D721Med (cell line): Measurements from ENCODE around the gene OTULINL.
A peak's percentile ranks its signal among the peaks of the same experiment; 100 is the strongest.

Experiments used
- DNase-seq: peaks from one replicate; pipeline ENCODE4 v3.0.0; 2011; ENCODE audit warnings: low spot score; ENCODE audit not compliant: insufficient read length
- FAIRE-seq: peaks from 2 replicates; lab custom pipeline; 2011; peaks lifted over from hg19 to GRCh38; lab: Jason Lieb, UNC
- TF ChIP-seq, protein P1 (sequence below): IDR thresholded peaks from 2 replicates; pipeline ENCODE4 v1.5.1; 2012; ENCODE audit warnings: mild to moderate bottlenecking, control low read depth; ENCODE audit not compliant: insufficient read depth; ENCODE audit errors: missing control alignments

Gene OTULINL

DNA sequence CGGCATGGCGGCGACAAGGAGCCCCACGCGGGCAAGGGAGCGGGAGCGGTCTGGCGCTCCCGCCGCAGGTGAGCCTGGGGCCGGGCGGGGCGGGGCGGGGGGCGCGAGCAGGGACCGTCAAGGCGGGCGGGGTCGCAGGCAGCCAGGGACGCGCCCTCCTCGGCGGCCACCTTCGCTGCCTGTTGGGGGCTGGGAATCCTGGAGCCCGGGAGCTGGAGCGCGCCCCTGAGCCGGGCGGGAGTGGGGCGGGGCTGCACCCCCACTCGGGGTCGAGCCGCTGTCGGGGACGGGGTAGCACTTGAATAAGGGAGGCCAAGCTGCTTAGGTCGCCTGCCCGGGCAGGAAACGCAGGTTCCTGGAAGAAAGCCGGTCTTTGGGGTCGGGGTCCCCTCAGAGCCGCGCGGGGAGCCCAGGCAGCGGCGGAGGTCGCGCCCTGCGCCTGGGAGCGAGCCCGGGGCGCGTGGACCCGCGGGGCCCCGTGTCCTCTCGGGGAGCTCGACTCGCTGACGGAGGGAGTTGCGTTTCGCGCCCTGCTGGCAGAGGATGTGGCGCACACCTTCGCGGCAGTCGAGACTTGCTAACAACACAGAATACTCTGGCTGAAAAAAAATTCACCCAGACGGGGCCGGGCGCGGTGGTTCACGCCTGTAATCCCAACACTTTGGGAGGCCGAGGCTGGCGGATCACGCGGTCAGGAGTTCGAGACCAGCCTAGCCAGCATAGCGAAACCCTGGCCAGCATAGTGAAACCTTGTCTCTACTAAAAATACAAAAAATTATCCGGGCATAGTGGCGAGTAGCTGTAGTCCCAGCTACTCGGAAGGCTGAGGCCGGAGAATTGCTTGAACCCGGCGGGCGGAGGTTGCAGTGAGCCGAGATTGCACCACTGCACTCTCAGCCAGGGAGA lies 552 bp downstream of the OTULINL start:
- TF ChIP-seq, protein P1, sequence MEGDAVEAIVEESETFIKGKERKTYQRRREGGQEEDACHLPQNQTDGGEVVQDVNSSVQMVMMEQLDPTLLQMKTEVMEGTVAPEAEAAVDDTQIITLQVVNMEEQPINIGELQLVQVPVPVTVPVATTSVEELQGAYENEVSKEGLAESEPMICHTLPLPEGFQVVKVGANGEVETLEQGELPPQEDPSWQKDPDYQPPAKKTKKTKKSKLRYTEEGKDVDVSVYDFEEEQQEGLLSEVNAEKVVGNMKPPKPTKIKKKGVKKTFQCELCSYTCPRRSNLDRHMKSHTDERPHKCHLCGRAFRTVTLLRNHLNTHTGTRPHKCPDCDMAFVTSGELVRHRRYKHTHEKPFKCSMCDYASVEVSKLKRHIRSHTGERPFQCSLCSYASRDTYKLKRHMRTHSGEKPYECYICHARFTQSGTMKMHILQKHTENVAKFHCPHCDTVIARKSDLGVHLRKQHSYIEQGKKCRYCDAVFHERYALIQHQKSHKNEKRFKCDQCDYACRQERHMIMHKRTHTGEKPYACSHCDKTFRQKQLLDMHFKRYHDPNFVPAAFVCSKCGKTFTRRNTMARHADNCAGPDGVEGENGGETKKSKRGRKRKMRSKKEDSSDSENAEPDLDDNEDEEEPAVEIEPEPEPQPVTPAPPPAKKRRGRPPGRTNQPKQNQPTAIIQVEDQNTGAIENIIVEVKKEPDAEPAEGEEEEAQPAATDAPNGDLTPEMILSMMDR: peak; percentile 9
- no peak for FAIRE-seq

DNA sequence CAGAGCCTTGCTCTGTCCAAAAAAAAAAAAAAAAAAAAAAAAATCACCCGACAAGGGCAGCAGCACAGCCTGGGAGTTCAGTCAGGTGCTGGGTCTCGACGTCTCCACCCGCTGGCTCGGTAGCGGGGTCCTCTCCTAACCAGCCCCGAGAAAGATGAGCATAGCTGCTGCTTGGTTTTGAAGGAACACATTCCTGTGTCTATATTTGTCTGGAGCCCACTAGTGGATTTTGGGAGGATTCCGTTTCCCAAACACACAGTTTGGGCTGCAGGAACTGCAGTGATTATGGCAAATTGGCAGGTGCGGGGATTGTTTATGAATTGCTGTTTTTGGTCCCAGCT lies 1.2 kb downstream of the OTULINL start:
- FAIRE-seq: no peak
- no peak for DNase-seq
- TF ChIP-seq, protein P1: peak; percentile 20

More for the DNA sequence above, 552 bp downstream of the OTULINL start:
- DNase-seq: no peak

DNA sequence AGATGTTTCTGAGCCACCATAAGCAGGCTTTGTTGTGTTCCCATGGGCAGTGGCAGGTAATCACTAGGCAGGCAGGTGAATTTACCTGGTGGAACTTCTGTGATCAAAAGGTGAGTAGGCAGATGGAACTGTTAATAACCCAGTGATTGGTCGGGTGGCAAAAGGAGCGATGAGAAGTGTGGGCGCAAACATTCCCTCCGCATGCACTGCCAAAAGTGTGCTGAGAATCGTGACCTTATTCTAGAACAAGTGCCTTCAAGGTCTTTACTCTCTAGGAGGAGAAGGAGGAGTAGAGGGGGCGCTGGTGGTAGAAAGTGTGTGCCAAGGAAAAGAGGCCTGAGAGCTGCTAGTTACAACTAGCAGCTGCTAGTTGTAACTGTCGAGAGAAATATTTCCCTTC lies 3.3 kb downstream of the OTULINL start:
- TF ChIP-seq, protein P1: no peak
- FAIRE-seq (no peak), DNase-seq (no peak)

DNA sequence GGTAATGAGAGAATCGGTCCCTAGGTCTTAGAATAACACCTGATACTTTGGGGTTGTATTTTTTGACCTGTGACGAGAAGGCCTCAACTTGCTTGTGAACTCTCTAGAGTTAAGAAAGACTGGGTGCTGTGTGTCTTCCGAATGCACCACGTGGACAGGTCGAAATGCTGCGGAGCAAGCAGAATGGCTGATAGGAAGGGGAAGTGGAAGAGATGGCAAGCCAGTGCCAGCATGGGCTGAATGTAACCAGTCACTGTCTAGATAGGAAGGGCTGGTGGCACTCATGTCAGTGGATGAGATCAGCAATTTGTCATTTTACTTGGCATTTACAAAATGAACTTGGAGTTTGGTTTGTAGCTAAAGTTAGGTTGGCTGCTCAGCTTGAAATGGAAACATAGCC lies 5.6 kb downstream of the OTULINL start:
- FAIRE-seq (no peak), DNase-seq (no peak)
- TF ChIP-seq, protein P1: no peak

DNA sequence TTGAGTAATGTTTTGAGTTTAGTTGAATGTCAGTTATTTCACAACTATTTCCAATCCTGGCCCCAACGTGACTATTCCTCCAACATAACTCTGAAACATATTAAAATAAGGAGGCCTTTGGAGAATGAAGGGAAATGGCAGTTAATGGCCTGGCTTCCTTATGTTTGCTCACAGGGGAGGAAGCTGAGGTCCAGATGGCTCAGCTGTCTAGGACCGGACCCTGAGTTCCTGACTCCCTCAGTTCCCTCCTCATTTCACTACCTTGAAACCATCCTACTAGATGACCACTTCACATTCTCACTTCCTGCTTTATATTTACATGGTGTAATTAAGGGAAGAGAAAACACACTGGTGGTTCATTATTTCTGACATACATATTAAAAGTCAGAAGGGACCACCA lies 6.6 kb downstream of the OTULINL start:
- FAIRE-seq (no peak), DNase-seq (no peak)
- TF ChIP-seq, protein P1: no peak

DNA sequence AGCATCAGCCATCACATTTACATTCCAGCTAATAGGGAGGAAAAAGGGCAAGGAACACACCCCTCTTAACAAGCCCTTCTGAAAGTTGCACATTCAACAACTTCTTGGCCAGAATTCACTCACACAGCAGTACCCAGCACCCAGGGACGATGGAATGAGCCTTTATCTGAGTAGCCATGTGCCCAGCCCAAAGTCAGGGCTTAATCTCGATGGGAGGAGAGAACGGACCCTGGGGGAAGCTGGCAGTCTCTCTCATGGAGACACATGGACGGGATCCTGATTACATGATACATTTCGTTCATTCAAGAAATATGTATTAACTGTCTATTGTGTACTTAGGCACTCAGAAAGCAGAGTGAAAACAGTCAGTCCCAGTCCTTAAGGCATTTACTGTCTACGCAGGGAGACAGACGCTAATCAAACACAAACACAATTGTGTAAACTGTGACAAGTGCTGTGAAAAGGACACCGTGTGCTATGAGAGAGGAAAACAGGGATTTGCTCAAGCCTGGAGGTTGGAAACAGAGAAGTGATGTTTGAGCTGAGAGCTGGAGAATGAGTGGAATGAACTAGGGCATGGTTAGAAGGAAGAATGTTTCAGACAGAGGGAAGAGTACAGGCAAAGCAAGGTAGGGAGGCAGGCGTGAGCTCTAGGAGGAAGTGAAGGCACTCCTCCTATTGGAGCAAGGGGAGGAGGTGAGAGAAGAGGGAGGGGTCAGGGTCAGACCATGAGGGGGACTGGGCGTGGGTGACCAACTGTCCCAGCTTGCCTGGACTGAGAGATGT lies 7.4 kb downstream of the OTULINL start:
- no peak for FAIRE-seq
- no peak for DNase-seq
- TF ChIP-seq, protein P1: no peak
